GM21529 (cell line): ENCODE data around the gene GRIK4.
"Not testable (repeated sequence)": the region's sequence is repeated elsewhere in the genome, so short reads cannot be mapped to it uniquely, and the experiment has no call there.

ENCODE experiments used
- ATAC-seq: cut with Tn5 transposase; IDR thresholded peaks from one replicate; pipeline ENCODE4 v1.9.1; 2021; ENCODE audit not compliant: unreplicated experiment

The GRIK4 gene

DNA sequence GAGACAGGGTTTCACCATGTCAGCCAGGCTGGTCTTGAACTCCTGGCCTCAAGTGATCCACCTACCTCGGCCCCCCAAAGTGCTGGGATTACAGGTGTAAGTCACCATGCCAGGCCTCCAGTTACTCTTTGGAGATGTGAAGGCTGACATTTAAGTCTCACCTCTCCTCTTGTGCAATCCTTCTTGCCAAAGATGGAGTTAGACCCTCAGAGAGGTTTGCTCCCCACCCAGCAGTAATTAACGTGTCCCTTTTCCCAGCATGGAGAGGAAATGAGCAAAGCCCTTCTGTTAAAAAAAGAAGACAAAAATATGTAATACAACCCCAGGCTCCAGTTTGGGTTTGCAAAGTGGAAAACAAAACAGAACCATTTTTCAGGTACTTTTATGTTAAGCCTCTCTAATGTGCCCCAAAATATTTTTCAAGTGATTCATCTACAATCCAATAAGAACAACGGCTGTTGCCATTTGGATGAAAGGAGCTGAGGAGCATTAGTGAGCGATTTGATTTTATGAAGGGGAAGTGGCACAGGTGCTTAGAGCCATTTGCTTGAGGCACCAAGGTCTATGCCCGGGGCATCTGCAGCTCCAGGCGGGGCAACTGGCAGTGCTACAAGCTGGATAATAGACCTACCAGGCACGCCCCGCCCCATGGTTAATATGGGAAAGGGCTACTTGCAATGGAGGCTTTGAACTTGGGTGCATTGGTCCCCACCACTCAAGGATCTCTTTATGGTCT is 57.2 kb downstream of the GRIK4 start:
- no peak for ATAC-seq

DNA sequence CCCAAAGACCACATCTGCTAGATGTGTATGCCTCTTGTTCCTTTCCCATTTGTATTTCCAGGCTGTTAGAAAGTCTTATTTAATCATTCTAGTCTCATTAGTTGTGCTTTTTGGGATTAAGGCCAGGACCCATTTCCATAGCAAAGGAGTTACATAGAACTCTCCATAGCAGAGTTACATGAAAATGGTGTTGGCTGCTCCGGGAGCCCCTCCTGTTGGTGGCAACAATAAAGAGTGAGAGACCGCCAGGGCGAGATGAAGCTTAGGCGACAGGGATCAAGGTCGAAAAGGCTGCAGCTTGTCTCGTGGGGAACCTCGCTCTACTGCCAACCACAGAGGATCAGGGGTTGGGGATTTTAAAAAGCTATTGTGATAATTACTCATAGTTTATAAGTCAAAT is 58.3 kb downstream of the GRIK4 start:
- no peak for ATAC-seq

- ATAC-seq, result no peak
Observed at GRCh38 chr11:120571476-120571875, 59.9 kb downstream of the GRIK4 start.

- ATAC-seq, result no peak
Observed at GRCh38 chr11:120573756-120574354, 62.3 kb downstream of the GRIK4 start.

DNA sequence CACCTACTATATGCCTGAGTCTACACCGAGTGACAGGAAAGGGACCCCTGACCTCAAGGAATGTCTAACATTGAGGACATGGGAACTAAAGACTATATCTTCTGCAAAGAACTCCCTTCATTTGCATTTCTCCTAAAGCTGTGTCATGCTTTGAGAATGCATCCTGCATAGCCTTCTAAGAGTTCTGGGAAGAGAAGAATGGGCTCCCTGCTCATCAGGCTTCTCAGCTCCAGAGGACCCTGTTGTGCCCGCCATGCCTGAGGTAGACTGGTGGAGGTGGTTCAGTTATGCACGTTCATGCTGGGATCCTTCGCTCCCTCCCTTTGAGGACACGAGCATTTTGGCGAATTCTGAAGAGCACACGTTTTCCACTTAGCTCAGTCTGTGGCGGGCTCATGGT is 63.3 kb downstream of the GRIK4 start:
- no peak for ATAC-seq

DNA sequence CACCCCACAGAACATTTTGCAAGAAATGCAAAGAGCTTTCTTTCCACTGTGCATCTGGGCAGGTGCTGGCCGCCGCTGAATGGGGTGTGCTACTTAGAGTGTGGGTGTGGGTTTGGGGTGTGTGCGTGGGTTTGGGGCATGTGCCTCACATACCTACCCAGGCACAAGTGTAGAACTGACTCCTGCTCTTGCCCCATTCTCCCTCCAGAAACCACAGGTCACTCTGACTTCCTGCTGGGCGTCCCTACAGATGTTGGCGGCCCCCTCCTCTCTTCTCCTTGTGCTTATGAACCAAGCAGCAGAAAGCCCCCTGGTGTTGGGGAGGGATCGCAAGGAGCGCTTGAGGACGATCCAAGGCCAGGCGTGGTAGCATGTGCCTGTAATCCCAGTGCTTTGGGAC is 63.9 kb downstream of the GRIK4 start:
- no peak for ATAC-seq

- no peak for ATAC-seq
Observed at GRCh38 chr11:120576606-120577005, 65.1 kb downstream of the GRIK4 start.

DNA sequence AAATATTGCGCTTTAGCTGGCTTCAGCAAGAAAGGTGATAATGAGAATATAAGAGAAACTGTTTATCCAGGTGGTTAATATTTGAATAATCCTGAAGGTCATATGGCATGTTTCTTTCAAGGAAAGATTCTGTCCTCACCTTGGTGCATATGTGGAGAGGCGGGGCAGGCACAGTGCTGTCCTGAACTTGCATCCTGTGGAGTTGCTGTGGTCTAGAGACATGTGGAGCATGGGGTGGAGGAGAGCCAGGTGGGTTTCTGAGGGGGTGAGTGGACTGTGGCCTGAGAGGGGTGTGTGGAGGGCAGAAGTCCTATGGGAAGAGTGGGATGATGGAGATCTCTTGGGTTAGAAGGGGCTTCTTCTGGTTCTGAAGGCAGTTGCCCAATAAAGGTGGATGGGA is 65.5 kb downstream of the GRIK4 start:
- ATAC-seq, result no peak

- no peak for ATAC-seq
Observed at GRCh38 chr11:120577624-120578363, 66.2 kb downstream of the GRIK4 start.

DNA sequence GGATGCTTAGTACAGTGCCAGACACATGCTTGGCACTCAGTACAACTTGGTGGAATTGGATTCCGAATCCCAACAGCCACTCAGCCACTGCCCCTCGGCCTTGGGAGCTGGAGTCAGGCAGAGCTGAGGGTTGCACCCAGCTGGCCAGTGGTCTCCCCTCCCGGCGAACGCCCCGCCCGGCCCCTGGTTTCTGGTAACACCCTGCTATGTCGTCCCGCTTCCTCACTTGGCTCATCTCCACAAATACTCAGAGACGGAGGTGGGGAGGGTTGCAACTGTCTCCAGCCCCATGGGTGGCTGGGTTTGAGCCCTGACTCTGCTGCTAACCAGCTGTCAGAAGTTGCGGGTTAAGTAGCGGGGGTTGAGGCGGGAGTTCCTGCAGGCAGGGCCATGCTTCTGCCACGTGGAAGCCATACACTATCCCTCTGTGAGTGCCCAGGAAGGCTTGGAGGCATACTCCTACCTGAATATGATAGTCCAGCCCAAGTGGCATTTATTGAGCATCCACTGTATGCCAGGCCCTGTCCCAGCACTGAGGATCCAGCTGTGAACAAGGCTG is 67.1 kb downstream of the GRIK4 start:
- ATAC-seq, result no peak

DNA sequence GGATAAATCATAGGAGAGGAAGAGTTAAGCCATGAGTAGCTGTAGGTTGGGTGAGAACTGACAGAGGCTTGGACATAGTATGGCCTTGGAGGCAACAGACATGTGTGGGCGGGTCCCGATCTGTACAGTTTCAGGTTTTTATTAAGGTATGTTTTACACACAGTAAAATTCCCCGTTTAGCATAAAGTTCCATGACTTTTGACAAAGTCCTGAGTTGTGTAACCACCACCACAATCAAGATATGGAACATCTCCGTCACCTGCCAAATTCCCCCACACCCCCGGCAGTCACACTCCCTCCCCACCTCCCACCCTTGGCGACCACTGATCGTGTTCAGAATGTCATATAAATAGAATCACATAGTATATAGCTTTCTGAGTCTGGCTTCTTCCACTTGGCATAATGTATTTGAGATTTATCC is 68.1 kb downstream of the GRIK4 start:
- no peak for ATAC-seq

DNA sequence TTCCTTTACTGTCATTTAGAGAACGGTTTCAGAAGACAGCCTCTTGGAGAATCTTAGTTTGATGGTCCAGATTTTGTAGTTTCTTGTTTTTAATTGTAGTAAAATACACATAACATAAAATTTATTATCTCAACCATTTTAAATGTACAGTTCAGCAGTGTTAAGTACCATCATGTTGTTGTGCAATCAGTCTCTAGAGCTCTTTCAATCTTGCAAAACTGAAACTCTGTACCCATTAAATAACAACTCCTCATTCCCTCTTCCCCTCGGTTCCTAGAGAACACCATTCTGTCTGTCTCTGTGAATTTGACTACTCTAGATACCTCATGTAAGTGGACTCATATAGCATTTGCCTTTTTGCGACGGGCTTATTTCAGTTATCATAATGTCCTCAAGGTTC is 69.8 kb downstream of the GRIK4 start:
- no peak for ATAC-seq

DNA sequence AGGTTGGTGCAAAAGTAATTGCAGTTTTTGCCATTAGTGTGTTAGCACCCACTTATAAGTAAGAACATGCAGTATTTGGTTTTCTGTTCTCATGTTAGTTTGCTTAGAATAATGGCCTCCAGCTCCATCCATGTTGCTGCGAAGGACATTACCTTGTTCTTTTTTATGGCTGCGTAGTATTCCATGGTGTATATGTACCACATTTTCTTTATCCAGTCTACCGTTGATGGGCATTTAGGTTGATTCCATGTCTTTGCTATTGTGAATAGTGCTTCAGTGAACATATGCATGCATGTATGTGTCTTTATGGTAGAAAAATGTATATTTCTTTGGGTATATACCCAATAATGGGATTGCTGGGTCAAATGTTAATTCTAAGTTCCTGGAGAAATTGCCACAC is 71.0 kb downstream of the GRIK4 start:
- ATAC-seq, result not testable (repeated sequence)

- no peak for ATAC-seq
Observed at GRCh38 chr11:120586072-120586471, 74.5 kb downstream of the GRIK4 start.

DNA sequence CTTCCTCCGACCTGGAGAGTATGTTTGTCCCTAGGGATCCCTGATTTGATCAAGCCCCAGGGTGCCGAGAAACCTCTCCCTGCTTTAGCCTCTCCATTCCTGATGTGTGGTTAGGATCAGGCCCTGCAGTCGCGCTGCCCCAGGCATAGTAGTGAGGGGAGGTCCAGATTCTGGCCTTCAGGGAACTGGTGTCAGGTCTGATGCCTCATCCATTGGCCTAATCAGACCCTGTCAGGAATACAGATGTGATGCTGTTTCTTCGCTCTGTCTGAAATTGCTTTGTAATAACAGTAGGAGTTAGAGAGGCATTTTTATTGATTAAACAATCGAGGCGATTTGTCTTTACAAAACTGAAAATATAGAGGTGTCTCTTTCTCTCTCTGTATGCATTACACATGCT is 75.2 kb downstream of the GRIK4 start:
- ATAC-seq, result no peak

GRCh38 chr11:120587299-120587698 is 75.8 kb downstream of the GRIK4 start:
- ATAC-seq, result no peak

- ATAC-seq, result no peak
Observed at GRCh38 chr11:120589376-120589775, 77.8 kb downstream of the GRIK4 start.

GRCh38 chr11:120590472-120590871 is 78.9 kb downstream of the GRIK4 start:
- ATAC-seq, result no peak

- no peak for ATAC-seq
Observed at GRCh38 chr11:120594746-120595145, 83.2 kb downstream of the GRIK4 start.

DNA sequence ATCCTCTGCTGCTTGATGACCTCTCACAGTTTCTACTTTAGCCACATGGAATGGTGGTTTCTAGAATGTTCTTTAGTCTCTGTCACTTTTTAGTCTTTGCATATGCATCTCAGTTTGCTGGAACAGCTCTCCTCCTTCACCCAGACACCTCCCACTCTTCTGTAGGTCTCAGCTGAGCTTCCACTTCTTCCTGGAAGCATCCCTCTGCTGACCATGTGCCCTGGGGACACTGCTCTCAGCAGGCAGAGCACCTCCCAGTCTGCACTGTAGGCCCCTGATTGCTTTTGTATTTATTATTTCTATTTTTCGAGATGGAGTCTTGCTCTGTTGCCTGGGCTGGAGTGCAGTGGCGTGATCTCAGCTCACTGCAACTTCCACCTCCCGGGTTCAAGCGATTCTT is 84.0 kb downstream of the GRIK4 start:
- no peak for ATAC-seq

GRCh38 chr11:120597250-120598215 is 86.0 kb downstream of the GRIK4 start:
- no peak for ATAC-seq
